ENCODE results near the gene RPL9.
A peak's percentile ranks its signal among the peaks of the same experiment; 100 is the strongest.

RPL9 gene

GRCh38 chr4:39476187-39476895 is 17.6 kb upstream of the RPL9 start:
- TF ChIP-seq ZFX (IDR thresholded peaks at IDR 0.05; ENCODE audit: borderline replicate concordance) (no peak), CTCF (IDR thresholded peaks at IDR 0.05) (no peak)
- H3K27ac ChIP-seq: no peak overlapping the region

- H3K27ac ChIP-seq: no peak overlapping the region
- TF ChIP-seq CTCF (IDR thresholded peaks at IDR 0.05) (no peak), ZFX (IDR thresholded peaks at IDR 0.05; ENCODE audit: borderline replicate concordance) (no peak)
Measured at GRCh38 chr4:39472396-39472795, 13.7 kb upstream of the RPL9 start.

GRCh38 chr4:39470402-39470801 is 11.7 kb upstream of the RPL9 start:
- TF ChIP-seq CTCF (IDR thresholded peaks at IDR 0.05): no peak
- no peak for TF ChIP-seq ZFX (IDR thresholded peaks at IDR 0.05; ENCODE audit: borderline replicate concordance)
- H3K27ac ChIP-seq: no peak overlapping the region

- TF ChIP-seq CTCF (IDR thresholded peaks at IDR 0.05) (peak; percentile 88), ZFX (IDR thresholded peaks at IDR 0.05; ENCODE audit: borderline replicate concordance) (no peak)
- peak overlapping the region; percentile 13; the same call in 1 of the 2 replicates for H3K27ac ChIP-seq
Measured at GRCh38 chr4:39469429-39470077, 10.8 kb upstream of the RPL9 start.

GRCh38 chr4:39467464-39467863 is 8.7 kb upstream of the RPL9 start:
- TF ChIP-seq ZFX (IDR thresholded peaks at IDR 0.05; ENCODE audit: borderline replicate concordance): no peak
- TF ChIP-seq CTCF (IDR thresholded peaks at IDR 0.05): no peak
- H3K27ac ChIP-seq: no peak overlapping the region

- TF ChIP-seq CTCF (IDR thresholded peaks at IDR 0.05): no peak
- TF ChIP-seq ZFX (IDR thresholded peaks at IDR 0.05; ENCODE audit: borderline replicate concordance): no peak
- no peak overlapping the region for H3K27ac ChIP-seq
Measured at GRCh38 chr4:39466747-39467146, 8.0 kb upstream of the RPL9 start.

- H3K27ac ChIP-seq: 0 out of 2 replicates have a peak overlapping the region, but pooled peaks have one; percentile 6
Measured at GRCh38 chr4:39464886-39465501, 6.3 kb upstream of the RPL9 start.

GRCh38 chr4:39458161-39458504 is 589 bp downstream of the RPL9 start:
- H3K27ac ChIP-seq: peak overlapping the region; percentile 96

More at GRCh38 chr4:39464886-39465501, 6.3 kb upstream of the RPL9 start:
- no peak for TF ChIP-seq CTCF (IDR thresholded peaks at IDR 0.05)
- TF ChIP-seq ZFX (IDR thresholded peaks at IDR 0.05; ENCODE audit: borderline replicate concordance): no peak

All from 22Rv1 (cell line).